HG03280 (cell line): Measurements from ENCODE around the gene SLC25A34.
A peak's percentile ranks its signal among the peaks of the same experiment; 100 is the strongest.

Experiments used
- ATAC-seq: cut with Tn5 transposase; IDR thresholded peaks from one replicate; pipeline ENCODE4 v1.9.1; 2021; ENCODE audit warnings: mild to moderate bottlenecking, moderate library complexity; ENCODE audit not compliant: unreplicated experiment

Gene SLC25A34

GRCh38 chr1:15731735-15732685 is 4.0 kb upstream of the SLC25A34 start:
- no peak for ATAC-seq

DNA sequence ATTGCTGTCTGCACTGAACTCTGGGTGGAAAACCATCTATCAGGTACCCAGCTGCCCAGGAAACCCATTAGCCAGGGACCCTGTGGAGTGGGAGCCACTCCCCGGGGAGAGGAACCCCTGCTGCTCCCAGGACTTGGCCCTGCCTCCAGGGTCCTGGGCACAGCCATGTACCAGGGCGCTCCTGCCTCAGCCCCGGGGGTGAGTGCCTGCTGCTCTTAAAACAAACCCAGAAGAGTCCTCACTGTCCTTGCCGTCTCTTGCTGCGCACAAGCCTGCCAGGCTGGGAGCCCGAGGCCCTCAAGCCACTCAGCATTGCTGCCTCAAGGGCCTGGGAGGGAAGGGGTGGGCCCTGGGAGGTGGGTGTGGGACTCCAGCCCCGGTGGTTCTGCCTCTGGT is 3.4 kb upstream of the SLC25A34 start:
- ATAC-seq, result no peak

GRCh38 chr1:15733218-15733725 is 2.8 kb upstream of the SLC25A34 start:
- ATAC-seq, result no peak

DNA sequence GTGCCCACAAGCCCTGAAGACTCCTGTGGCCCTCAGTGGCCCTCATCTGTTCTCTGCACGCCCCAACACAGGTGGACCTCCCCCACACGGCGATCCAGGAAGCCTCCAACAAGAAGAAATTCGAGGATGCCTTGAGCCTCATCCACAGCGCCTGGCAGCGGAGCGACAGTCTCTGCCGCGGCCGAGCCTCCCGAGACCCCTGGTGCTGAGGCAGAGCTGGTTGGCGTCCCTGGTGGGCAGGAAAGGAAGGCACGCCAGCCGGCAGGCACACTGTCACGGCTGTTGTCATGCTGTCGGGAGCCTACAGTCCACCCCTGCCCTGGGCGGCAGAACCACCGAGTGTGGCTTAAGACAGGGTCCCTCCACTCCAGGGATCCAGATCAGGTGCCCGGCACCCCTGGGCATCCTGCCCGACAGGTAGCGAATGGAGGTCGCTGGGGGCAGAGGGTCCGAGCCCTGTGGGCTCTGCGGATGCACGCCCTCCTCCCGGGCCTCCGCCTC is 2.3 kb upstream of the SLC25A34 start:
- no peak for ATAC-seq

GRCh38 chr1:15734296-15734695 is 1.8 kb upstream of the SLC25A34 start:
- ATAC-seq, result no peak

- ATAC-seq, result no peak
Measured at GRCh38 chr1:15734901-15735300, 1.2 kb upstream of the SLC25A34 start.

GRCh38 chr1:15735304-15736037 is 587 bp upstream of the SLC25A34 start:
- ATAC-seq, result no peak

DNA sequence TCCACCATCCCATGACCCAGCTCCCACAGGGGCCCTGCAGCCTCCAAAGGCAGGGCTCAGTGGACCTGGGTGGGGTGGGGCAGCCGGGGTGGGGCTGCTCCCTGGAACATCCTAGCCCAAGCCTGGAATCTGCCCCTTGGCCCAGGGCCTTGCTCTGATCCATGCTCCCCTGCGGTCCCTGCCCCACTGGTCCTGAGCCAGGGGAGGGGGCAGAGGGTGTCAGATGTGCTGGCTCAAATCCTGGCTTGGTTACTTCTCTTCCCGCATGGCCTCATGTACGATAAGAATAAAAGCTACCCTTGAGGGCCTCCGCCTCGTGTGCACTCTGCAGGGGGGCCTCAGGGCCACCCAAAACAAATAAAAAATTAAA is 819 bp downstream of the SLC25A34 start:
- ATAC-seq, result no peak

DNA sequence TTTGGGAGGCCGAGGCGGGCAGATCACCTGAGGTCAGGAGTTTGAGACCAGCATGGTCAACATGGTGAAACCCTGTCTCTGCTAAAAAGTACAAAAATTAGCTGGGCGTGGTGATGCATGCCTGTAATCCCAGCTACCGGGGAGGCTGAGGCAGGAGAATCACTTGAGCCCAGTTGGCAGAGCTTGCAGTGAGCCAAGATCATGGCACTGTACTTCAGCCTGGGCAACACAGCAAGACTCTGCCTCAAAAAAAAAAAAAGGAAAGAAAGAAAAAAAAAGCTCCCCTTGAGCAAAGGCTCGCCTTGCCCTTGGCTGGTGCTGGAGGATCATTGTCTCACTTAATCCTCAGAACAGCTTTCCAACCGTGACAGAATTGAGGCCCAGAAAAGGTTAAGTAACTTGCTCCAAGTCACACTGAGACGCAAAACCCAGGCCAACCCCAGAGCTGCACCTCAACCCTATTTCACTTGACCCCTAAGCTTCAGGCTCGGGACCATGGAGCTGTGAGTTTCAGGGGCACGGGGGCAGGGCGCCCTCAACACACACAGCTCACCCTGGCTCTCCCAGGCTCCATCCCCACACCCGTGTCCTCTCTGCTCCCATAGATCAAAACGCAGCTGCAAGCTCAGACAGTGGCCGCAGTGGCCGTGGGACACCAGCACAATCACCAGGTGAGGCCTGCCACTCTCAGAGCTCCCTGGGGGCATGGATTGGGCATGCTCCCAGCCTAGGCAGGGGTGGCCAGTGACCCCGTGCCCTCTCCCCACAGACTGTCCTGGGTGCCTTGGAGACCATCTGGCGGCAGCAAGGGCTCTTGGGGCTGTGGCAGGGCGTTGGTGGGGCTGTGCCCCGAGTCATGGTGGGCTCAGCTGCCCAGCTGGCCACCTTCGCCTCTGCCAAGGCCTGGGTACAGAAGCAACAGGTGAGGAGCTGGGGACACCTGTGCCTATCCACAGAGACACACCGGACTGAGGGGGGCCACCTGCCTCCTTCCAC is 1.6 kb downstream of the SLC25A34 start:
- ATAC-seq, result no peak

DNA sequence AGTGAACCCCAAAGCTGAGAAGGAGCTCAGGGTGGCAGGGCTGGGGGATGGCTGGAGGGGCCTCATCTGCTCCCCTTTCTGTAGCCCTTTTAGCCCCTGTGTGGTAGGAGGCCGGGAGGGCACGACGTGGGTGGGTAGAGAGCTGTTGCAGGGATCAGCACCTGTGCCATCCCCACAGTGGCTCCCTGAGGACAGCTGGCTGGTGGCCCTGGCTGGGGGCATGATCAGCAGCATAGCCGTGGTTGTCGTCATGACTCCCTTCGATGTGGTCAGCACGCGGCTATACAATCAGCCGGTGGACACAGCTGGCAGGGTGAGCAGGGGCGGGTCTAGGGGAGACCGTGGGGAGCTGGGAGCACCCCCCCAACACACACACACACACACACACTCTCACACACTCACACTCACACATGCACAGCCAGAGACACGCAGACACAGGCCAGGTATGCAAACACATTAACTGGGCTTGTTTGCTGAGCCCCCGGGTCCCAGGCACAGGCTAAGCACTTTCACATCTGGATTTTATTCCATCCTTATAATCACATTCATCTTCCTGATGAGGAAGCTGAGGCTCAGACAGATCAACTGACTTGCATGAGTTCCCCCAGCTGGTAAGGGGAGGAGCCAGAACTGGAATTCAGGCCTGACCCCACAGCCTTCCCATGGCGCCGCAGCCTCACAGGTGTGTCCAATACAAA is 2.5 kb downstream of the SLC25A34 start:
- no peak for ATAC-seq

DNA sequence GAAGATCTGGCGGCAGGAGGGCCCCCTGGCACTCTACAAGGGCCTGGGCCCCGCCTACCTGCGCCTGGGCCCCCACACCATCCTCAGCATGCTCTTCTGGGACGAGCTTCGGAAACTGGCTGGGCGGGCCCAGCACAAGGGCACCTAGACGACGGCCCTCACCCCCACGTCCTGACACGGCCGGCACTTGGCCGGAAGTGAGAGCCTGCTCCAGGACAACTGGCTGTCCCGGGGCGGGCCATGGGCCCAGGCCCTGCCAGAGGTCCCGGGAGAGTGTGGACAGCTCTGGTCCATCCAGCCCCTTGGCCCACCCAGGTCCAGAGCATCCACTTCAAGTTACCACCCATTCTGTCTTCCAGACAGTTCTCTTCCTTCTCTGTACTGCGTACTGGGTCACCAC is 3.2 kb downstream of the SLC25A34 start:
- no peak for ATAC-seq

DNA sequence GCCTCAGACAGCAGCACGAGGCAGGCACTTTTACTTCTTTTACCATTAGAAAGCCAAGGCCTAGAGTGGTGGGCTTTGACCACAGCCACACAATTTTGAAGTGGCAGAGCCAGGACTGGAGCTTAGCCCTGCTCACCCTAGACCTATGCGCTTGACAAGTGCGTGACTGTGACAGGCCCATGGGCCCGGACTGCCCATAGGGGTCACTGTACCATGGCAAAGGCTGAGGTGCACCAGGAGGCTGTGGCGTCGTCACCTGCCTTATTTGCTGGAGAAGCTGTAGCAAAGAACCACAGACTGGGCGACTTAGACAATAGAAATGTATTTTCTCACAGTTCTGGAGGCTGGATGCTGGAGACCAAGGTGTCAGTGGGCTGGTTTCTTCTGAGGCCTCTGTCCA is 3.7 kb downstream of the SLC25A34 start:
- no peak for ATAC-seq

DNA sequence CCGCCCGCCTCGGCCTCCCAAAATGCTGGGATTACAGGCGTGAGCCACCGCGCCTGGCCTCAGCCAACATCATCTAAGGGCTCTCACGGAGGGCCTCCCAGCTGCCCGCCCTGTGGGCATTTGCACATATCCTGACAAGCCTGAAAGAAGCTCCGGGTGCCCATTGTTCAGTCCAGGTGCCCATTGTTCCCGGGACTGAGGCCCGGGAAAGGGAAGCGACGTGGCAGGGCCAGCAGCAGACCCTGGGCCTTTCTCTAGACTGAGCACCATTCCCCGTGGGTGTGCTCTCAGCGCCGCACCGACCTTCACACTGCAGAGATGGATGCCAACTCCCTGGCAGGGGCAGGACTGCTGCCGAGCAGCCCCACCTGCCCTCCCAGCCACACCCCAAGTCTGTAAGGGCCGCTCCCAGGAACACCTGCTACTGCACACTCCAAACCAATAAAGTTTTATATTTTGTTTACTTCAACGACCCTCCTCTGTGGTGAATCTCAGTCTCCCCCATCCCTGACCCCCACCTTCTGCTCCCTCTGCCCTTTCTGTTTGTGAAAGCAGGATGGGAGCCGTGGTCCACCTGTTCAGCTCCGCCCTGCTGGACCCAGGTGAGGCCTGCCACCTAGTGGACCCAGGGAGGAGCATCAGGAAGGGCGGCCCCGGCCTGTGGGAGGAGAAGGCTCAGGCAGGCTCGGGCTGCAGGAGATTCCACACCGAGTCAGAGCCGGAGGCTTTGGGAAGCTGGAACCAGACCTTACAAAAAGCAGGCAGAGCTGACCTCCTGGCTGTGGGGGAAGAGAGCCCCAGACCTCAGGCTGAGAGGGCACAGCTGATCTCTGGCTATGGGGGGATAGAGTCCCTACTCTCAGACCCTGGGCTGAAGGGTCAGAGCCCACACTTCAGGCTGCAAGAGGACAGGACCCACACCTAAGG is 5.1 kb downstream of the SLC25A34 start:
- peak; percentile 63 for ATAC-seq

DNA sequence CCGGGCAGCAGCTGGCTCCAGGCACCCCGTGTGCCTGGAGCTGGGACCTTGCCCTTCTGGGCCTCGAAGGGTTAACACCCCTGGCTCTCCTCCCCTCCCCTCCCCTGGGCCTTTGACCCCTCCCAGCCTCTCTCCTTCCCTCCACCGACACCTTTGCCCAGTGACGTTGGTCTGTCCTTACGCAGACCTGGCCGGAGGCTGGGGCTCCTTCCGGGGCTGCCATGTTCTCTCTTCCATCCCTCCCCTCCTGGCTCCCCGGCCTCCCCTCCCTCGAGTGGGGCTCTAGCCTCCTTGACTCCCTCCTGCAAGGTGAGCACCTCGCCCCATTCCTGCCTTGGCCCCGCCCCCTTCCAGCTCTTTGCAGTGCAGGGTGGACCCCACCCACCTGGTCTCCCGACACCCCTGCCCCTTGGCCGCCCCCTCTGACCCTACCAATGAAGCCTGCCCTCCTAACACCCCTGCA is 6.3 kb downstream of the SLC25A34 start, which contains the start of gene TMEM82:
TMEM82 (plus strand) TSS at position 161 of the 463 bp plus-strand sequence; CDS start at position 222, 61 bp downstream.
- ATAC-seq, result no peak

DNA sequence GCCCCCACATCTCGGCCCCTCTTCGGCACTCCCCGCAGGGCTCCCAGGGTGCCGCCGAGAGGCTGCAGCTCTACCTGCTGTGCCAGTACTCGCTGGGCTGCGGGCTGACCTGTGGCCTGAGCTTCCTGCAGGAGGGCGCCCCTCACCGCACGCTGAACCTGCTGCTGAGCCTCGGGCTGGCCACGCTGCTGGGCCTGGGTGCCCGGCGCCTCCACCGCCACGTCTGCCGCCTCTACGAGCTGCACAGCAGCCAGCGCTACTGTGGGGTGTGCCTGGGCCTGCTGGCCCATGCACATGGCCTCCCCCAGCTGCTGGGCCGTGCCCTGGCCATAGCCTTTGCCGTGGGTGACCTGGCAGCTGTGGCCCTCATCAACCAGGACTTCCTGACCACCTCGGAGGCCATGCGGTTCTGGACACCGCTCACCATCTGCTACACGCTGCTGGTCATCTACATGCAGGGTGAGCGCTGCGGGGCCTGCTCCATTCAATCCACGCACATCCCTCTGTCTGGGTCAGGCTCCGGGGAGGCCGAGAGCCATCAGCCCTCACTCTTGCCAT is 8.1 kb downstream of the SLC25A34 start:
- no peak for ATAC-seq

- ATAC-seq, result no peak
Measured at GRCh38 chr1:15747378-15747777, 11.3 kb downstream of the SLC25A34 start.

- ATAC-seq, result no peak
Measured at GRCh38 chr1:15748264-15748663, 12.2 kb downstream of the SLC25A34 start.

- no peak for ATAC-seq
Measured at GRCh38 chr1:15748690-15749398, 12.8 kb downstream of the SLC25A34 start.
